Lung (tissue), 12 donors: ENCODE data around the gene LMAN2L. TPM values are rescaled to one million over a fixed set of nuclear protein-coding genes. Genes with fewer than 3 reads are reported as not detected.

ENCODE experiments used
- ATAC-seq: fragments of 200-7000 bp; cut with Tn5 transposase; one replicate; pipeline ENCODE4 v1.9.1; 2020; ENCODE audit warnings: moderate number of reproducible peaks; ENCODE audit not compliant: insufficient read depth, low FRiP score
- DNase-seq, 3 donors: peaks; one replicate each; pipeline ENCODE4 v3.0.0-alpha.2; 2013 to 2017
- H3K27ac ChIP-seq, 2 donors: one replicate each; pipeline ENCODE4 v1.5.1; 2013; ENCODE audit warnings: mild to moderate bottlenecking in 2 of 2, moderate library complexity in 2 of 2, control low read depth in 1 of 2, inconsistent platforms in 1 of 2, low read depth in 1 of 2, low read length in 1 of 2
- H3K27me3 ChIP-seq, 3 donors: one replicate each; pipeline ENCODE4 v1.5.1; 2013; ENCODE audit warnings: low read length in 2 of 3; ENCODE audit not compliant: control insufficient read depth in 3 of 3, insufficient read depth in 3 of 3
- H3K36me3 ChIP-seq, 4 donors: one replicate each; pipeline ENCODE4 v1.5.1; 2013; ENCODE audit warnings: low read length in 4 of 4, mild to moderate bottlenecking in 1 of 4, moderate library complexity in 1 of 4; ENCODE audit not compliant: control insufficient read depth in 4 of 4, insufficient read depth in 4 of 4
- H3K4me1 ChIP-seq, 5 donors: one replicate each; pipeline ENCODE4 v1.5.1; 2013; ENCODE audit warnings: low read length in 5 of 5, mild to moderate bottlenecking in 2 of 5, moderate library complexity in 1 of 5; ENCODE audit not compliant: control insufficient read depth in 5 of 5, insufficient read depth in 5 of 5
- H3K4me3 ChIP-seq: one replicate; pipeline ENCODE4 v1.5.1; 2013; ENCODE audit warnings: mild to moderate bottlenecking, control low read depth, moderate library complexity
- H3K9ac ChIP-seq, 2 donors: one replicate each; pipeline ENCODE4 v1.5.1; 2013; ENCODE audit warnings: low read length in 2 of 2, control low read depth in 1 of 2; ENCODE audit not compliant: insufficient read depth in 1 of 2
- H3K9me3 ChIP-seq, 4 donors: one replicate each; pipeline ENCODE4 v1.5.1; 2013; ENCODE audit warnings: low read length in 3 of 4, mild to moderate bottlenecking in 1 of 4, moderate library complexity in 1 of 4; ENCODE audit not compliant: control insufficient read depth in 4 of 4, insufficient read depth in 3 of 4
- CTCF ChIP-seq: IDR thresholded peaks from 2 replicates; pipeline ENCODE4 v1.5.1; 2012; ENCODE audit warnings: mild to moderate bottlenecking; ENCODE audit errors: control extremely low read depth, extremely low read depth
- WGBS, 2 donors: extraction: QIAGEN DNeasy Blood & Tissue Kit; methylation state at CpG; one replicate each; pipeline ENCODE4 v1.1.7; 2013; 5-methylcytosine and 5-hydroxymethylcytosine counted together
- polyA plus RNA-seq, 2 donors: library from polyadenylated mRNA; stranded (reverse); fragments of 200-250 nt; gene quantifications; one replicate each; pipeline ENCODE4 v1.2.1, GENCODE V29; 2013
- total RNA-seq, 2 donors: library from RNA; depleted of rRNA in 1 of 2; stranded (reverse); fragments of >200 nt in 1 of 2; gene quantifications; one replicate each; pipeline ENCODE4 v1.2.1, GENCODE V29; 2014 to 2021
- donor health status: control.
- donor health status: control.
- donor health status: Bipolar disorder and iron deficiency.
- donor health status: healthy.
- donor health status: DM: yes; HTN: yes; CAD: no.

Gene LMAN2L
- total and polyA plus RNA-seq, 4 donors = 8.6 to 36.3 (median 16.5) TPM

GRCh38 chr2:96689431-96689991 lies 50.4 kb downstream of the LMAN2L start:
- no peak for DNase-seq
- ATAC-seq = no peak
- 97 to 98% methylated on average over 14 of the region's 14 CpGs for WGBS, 2 donors
- Histone ChIP-seq H3K9ac (no peak overlapping the region), H3K27me3 (no peaks in the 10 kb centered on the region), H3K4me1 (peaks cover 0 to 23% (median 10%) of the 10 kb centered on the region in 5 donors), H3K27ac (no peak overlapping the region), H3K4me3 (no peak overlapping the region), H3K9me3 (no peaks in the 10 kb centered on the region), H3K36me3 (no peaks in the 10 kb centered on the region)
- TF ChIP-seq CTCF = no peak

GRCh38 chr2:96688649-96689430 lies 51.0 kb downstream of the LMAN2L start:
- WGBS, 2 donors = 95 to 97% methylated on average over 11 of the region's 11 CpGs
- peaks cover 0 to 26% (median 11%) of the 10 kb centered on the region in 5 donors for H3K4me1 ChIP-seq
- no peaks in the 10 kb centered on the region for H3K9me3 ChIP-seq

GRCh38 chr2:96687711-96688640 lies 51.9 kb downstream of the LMAN2L start:
- H3K27ac ChIP-seq = no peak overlapping the region
- H3K4me1 ChIP-seq = peaks cover 0 to 26% (median 10%) of the 10 kb centered on the region in 5 donors
- H3K9ac ChIP-seq = no peak overlapping the region
- TF ChIP-seq CTCF = no peak
- ATAC-seq (no peak), DNase-seq (no peak)
- no peaks in the 10 kb centered on the region for H3K9me3 ChIP-seq
- no peaks in the 10 kb centered on the region for H3K36me3 ChIP-seq
- no peak overlapping the region for H3K4me3 ChIP-seq
- no peaks in the 10 kb centered on the region for H3K27me3 ChIP-seq
- 87 to 90% methylated on average over 27 of the region's 27 CpGs for WGBS, 2 donors

More at GRCh38 chr2:96688649-96689430, 51.0 kb downstream of the LMAN2L start:
- no peak for TF ChIP-seq CTCF
- Histone ChIP-seq H3K27ac (no peak overlapping the region), H3K4me3 (no peak overlapping the region), H3K36me3 (no peaks in the 10 kb centered on the region), H3K27me3 (no peaks in the 10 kb centered on the region), H3K9ac (no peak overlapping the region)
- DNase-seq = no peak
- no peak for ATAC-seq
